Lower leg skin (tissue), 3 donors: ENCODE data around the gene LOXHD1.

Experiments used
- CTCF ChIP-seq, 3 donors: fragments of 450-650 bp; IDR thresholded peaks; one replicate each; pipeline ENCODE4 v1.5.1; 2016; ENCODE audit warnings: antibody characterized with exemption in 3 of 3, mild to moderate bottlenecking in 3 of 3, moderate library complexity in 2 of 3
- POLR2A ChIP-seq, 2 donors: fragments of 450-650 bp; IDR thresholded peaks; one replicate each; pipeline ENCODE4 v1.6.1; 2016 to 2017; ENCODE audit warnings: antibody characterized with exemption in 2 of 2, mild to moderate bottlenecking in 1 of 2, moderate library complexity in 1 of 2

GRCh38 chr18:46536215-46536874 is 120.7 kb downstream of the LOXHD1 start:
- TF ChIP-seq CTCF (IDR thresholded peaks at IDR 0.05) (no peak), POLR2A (IDR thresholded peaks at IDR 0.05) (no peak)
